Activated CD8-positive, alpha-beta T cell treated with anti-CD3 and anti-CD28 coated beads for 36 hours (primary cell): ENCODE data around the gene CNBD2. TPM values are rescaled to one million over a fixed set of nuclear protein-coding genes. Genes with fewer than 3 reads are reported as not detected.
"Not testable (repeated sequence)": the region's sequence is repeated elsewhere in the genome, so short reads cannot be mapped to it uniquely, and the experiment has no call there.

Source experiments
- ATAC-seq: fragments of 200-7000 bp; cut with Tn5 transposase; one replicate; pipeline ENCODE4 v1.10.0; 2021; ENCODE audit warnings: mild to moderate bottlenecking, moderate library complexity
- CTCF ChIA-PET: fragments of 350-600 bp; sonication (Branson Sonifier 250); formaldehyde crosslinking; loops from one replicate; lab custom pipeline; 2021; ENCODE audit warnings: antibody characterized with exemption; lab: Charles Lee
- POLR2A ChIA-PET: fragments of 350-600 bp; sonication (Branson Sonifier 250); formaldehyde crosslinking; loops from one replicate; lab custom pipeline; 2021; ENCODE audit warnings: antibody characterized with exemption; lab: Charles Lee
- DNase-seq: peaks from one replicate; pipeline ENCODE4 v3.0.0-alpha.2; 2020
- H3K27ac Mint-ChIP-seq: one replicate; pipeline ENCODE4 v1.8.0; 2021; ENCODE audit warnings: mild to moderate bottlenecking, mixed read lengths
- H3K27me3 Mint-ChIP-seq: one replicate; pipeline ENCODE4 v1.8.0; 2021; ENCODE audit warnings: mixed read lengths
- H3K36me3 Mint-ChIP-seq: one replicate; pipeline ENCODE4 v1.8.0; 2021; ENCODE audit warnings: low read depth, mixed read lengths
- H3K4me1 Mint-ChIP-seq: one replicate; pipeline ENCODE4 v1.8.0; 2021; ENCODE audit warnings: low read depth, mixed read lengths
- H3K4me3 Mint-ChIP-seq: one replicate; pipeline ENCODE4 v1.8.0; 2021; ENCODE audit warnings: mild to moderate bottlenecking, moderate library complexity, mixed read lengths
- H3K9me3 Mint-ChIP-seq: one replicate; pipeline ENCODE4 v1.8.0; 2021; ENCODE audit warnings: mixed read lengths
- CTCF ChIP-seq: fragments of 200-600 bp; IDR thresholded peaks from one replicate; pipeline ENCODE4 v1.8.0; 2022; ENCODE audit warnings: antibody characterized with exemption, mild to moderate bottlenecking
- intact Hi-C: fragments of 100-400 bp; cut with micrococcal nuclease; formaldehyde crosslinking; loops from one replicate; pipeline ENCODE4 v1.10.0; 2022
- total RNA-seq, 2 experiments: library from RNA; stranded (reverse); gene quantifications; one replicate each; pipeline ENCODE4 v1.2.3, GENCODE V29; 2021

CNBD2 gene
- total RNA-seq, 2 experiments from 2014 or later, result 4.9 to 6.1 TPM

- ChIA-PET POLR2A (no interaction called here), CTCF (interaction anchor here (0.6 to 11.3 kb wide), 67 partner anchors 11 to 902 kb away, joined by 3 to 339 read pairs (median 4); partner anchors contain the start of gene SCAND1)
- ATAC-seq (peak; percentile 89), DNase-seq (peak; percentile 61)
- no peak overlapping the region for H3K4me3 Mint-ChIP-seq
- H3K27me3 Mint-ChIP-seq, result peaks cover 2% of the 10 kb centered on the region
- peaks cover 3% of the 10 kb centered on the region for H3K4me1 Mint-ChIP-seq
- intact Hi-C loops, result no loop called here
- TF ChIP-seq CTCF, result peak; percentile 77
- H3K36me3 Mint-ChIP-seq, result no peaks in the 10 kb centered on the region
- H3K27ac Mint-ChIP-seq, result no peak overlapping the region
- no peaks in the 10 kb centered on the region for H3K9me3 Mint-ChIP-seq
Measured at GRCh38 chr20:35992713-35993335, 24.4 kb downstream of the CNBD2 start.

GRCh38 chr20:35994994-35995453 is 26.6 kb downstream of the CNBD2 start:
- CTCF ChIA-PET, result interaction anchor here (0.6 to 11.3 kb wide), 33 partner anchors 8 to 444 kb away, joined by 3 to 339 read pairs (median 4); partner anchors contain the start of gene SCAND1
- Mint-ChIP-seq H3K36me3 (no peaks in the 10 kb centered on the region), H3K27ac (no peak overlapping the region), H3K9me3 (no peaks in the 10 kb centered on the region), H3K4me3 (no peak overlapping the region), H3K4me1 (peaks cover 3% of the 10 kb centered on the region), H3K27me3 (peaks cover 2% of the 10 kb centered on the region)
- ATAC-seq, result peak; percentile 88
- intact Hi-C loops, result loop anchor here (1.0 to 2.0 kb wide), 2 partner anchors 143 to 204 kb away; no protein-coding TSS in a partner anchor
- POLR2A ChIA-PET, result interaction anchor here (0.8 kb wide), 1 partner anchor 142 kb away, joined by 3 read pairs; no protein-coding TSS in a partner anchor
- peak; percentile 91 for DNase-seq
- peak; percentile 84 for TF ChIP-seq CTCF

- H3K9me3 Mint-ChIP-seq, POLR2A ChIA-PET, intact Hi-C loops, H3K4me1 Mint-ChIP-seq, H3K4me3 Mint-ChIP-seq, ATAC-seq, DNase-seq, H3K36me3 Mint-ChIP-seq, H3K27ac Mint-ChIP-seq, H3K27me3 Mint-ChIP-seq: not testable (repeated sequence)
- CTCF ChIA-PET, result interaction anchor here (0.9 to 11.3 kb wide), 2 partner anchors 106 to 145 kb away, joined by 3 to 339 read pairs; no protein-coding TSS in a partner anchor
Measured at GRCh38 chr20:35996492-35996891, 28.1 kb downstream of the CNBD2 start.

GRCh38 chr20:36001331-36001730 is 32.9 kb downstream of the CNBD2 start:
- not testable (repeated sequence) for H3K27me3 Mint-ChIP-seq

GRCh38 chr20:36002855-36003254 is 34.5 kb downstream of the CNBD2 start:
- intact Hi-C loops, result no loop called here
- ChIA-PET CTCF (interaction anchor here (0.8 to 1.8 kb wide), 5 partner anchors 8 to 197 kb away, joined by 3 to 6 read pairs (median 3); no protein-coding TSS in a partner anchor), POLR2A (interaction anchor here (0.8 to 1.4 kb wide), 2 partner anchors 18 to 60 kb away, joined by 3 read pairs; no protein-coding TSS in a partner anchor)
- ATAC-seq (no peak), DNase-seq (no peak)
- Mint-ChIP-seq H3K36me3 (no peaks in the 10 kb centered on the region), H3K27ac (no peak overlapping the region), H3K4me1 (no peaks in the 10 kb centered on the region), H3K9me3 (peaks cover 11% of the 10 kb centered on the region), H3K27me3 (no peaks in the 10 kb centered on the region), H3K4me3 (no peak overlapping the region)
- TF ChIP-seq CTCF, result no peak

More at GRCh38 chr20:36001331-36001730, 32.9 kb downstream of the CNBD2 start:
- H3K27ac Mint-ChIP-seq, CTCF ChIA-PET, POLR2A ChIA-PET, H3K4me1 Mint-ChIP-seq, H3K36me3 Mint-ChIP-seq, DNase-seq, H3K4me3 Mint-ChIP-seq, ATAC-seq, intact Hi-C loops: not testable (repeated sequence)
- peaks cover 11% of the 10 kb centered on the region for H3K9me3 Mint-ChIP-seq

GRCh38 chr20:36004045-36004444 is 35.7 kb downstream of the CNBD2 start:
- H3K9me3 Mint-ChIP-seq, result peaks cover 11% of the 10 kb centered on the region
- ChIA-PET POLR2A (no interaction called here), CTCF (interaction anchor here (1.0 to 1.8 kb wide), 4 partner anchors 11 to 196 kb away, joined by 3 to 6 read pairs (median 4); no protein-coding TSS in a partner anchor)
- no peaks in the 10 kb centered on the region for H3K27me3 Mint-ChIP-seq
- intact Hi-C loops, result no loop called here
- no peaks in the 10 kb centered on the region for H3K4me1 Mint-ChIP-seq
- no peak for ATAC-seq
- no peak overlapping the region for H3K27ac Mint-ChIP-seq
- H3K36me3 Mint-ChIP-seq, result no peaks in the 10 kb centered on the region
- no peak for DNase-seq
- H3K4me3 Mint-ChIP-seq, result no peak overlapping the region
- no peak for TF ChIP-seq CTCF
